CD4-positive, CD25-positive, alpha-beta regulatory T cell (primary cell): ENCODE measurements around the gene COQ8A. TPM values are rescaled to one million over a fixed set of nuclear protein-coding genes. Genes with fewer than 3 reads are reported as not detected.

Source experiments
- ATAC-seq, 2 donors: fragments of 150-1000 bp; cut with Tn5 transposase; one replicate each; pipeline ENCODE4 v1.10.0; 2021; ENCODE audit warnings: low read depth in 2 of 2, moderate number of reproducible peaks in 2 of 2, moderate library complexity in 1 of 2
- DNase-seq, 3 donors: peaks; one replicate each; pipeline versions ENCODE4 v3.0.0 to v3.0.0-alpha.2; 2012 to 2022; ENCODE audit warnings: mixed read lengths in 1 of 3
- H3K27ac ChIP-seq: one replicate; pipeline ENCODE4 v1.7.0; 2013; ENCODE audit warnings: mild to moderate bottlenecking, low read length; ENCODE audit not compliant: insufficient read depth, poor library complexity, severe bottlenecking
- H3K27me3 ChIP-seq: one replicate; pipeline ENCODE4 v1.7.0; 2013; ENCODE audit warnings: low read length; ENCODE audit not compliant: control insufficient read depth, insufficient read depth
- H3K36me3 ChIP-seq: one replicate; pipeline ENCODE4 v1.7.0; 2013; ENCODE audit warnings: mild to moderate bottlenecking, low read length, moderate library complexity; ENCODE audit not compliant: control insufficient read depth, insufficient read depth
- H3K4me1 ChIP-seq: 2 replicates; pipeline ENCODE4 v1.7.0; 2013; ENCODE audit warnings: mild to moderate bottlenecking, low read length; ENCODE audit not compliant: insufficient read depth, control insufficient read depth, poor library complexity, severe bottlenecking
- H3K4me3 ChIP-seq: one replicate; pipeline ENCODE4 v1.7.0; 2013; ENCODE audit warnings: low read depth, mild to moderate bottlenecking, low read length, moderate library complexity
- H3K9me3 ChIP-seq, 2 experiments: 1 replicate in 1 of 2; 2 replicates in 1 of 2; pipeline ENCODE4 v1.7.0; 2013; ENCODE audit warnings: low read length in 2 of 2, mild to moderate bottlenecking in 1 of 2, moderate library complexity in 1 of 2; ENCODE audit not compliant: control insufficient read depth in 2 of 2
- H3K27ac Mint-ChIP-seq, 3 donors: one replicate each; pipeline ENCODE4 v1.8.0; 2020 to 2022; ENCODE audit warnings: mild to moderate bottlenecking in 3 of 3, mixed read lengths in 3 of 3, moderate library complexity in 2 of 3
- H3K27me3 Mint-ChIP-seq: one replicate; pipeline ENCODE4 v1.8.0; 2022; ENCODE audit warnings: mild to moderate bottlenecking, mixed read lengths
- H3K36me3 Mint-ChIP-seq: one replicate; pipeline ENCODE4 v1.8.0; 2020; ENCODE audit warnings: mixed read lengths
- H3K4me1 Mint-ChIP-seq, 4 donors: one replicate each; pipeline ENCODE4 v1.8.0; 2020 to 2022; ENCODE audit warnings: mixed read lengths in 4 of 4, mild to moderate bottlenecking in 1 of 4
- H3K4me3 Mint-ChIP-seq, 4 donors: one replicate each; pipeline ENCODE4 v1.8.0; 2020 to 2022; ENCODE audit warnings: mild to moderate bottlenecking in 4 of 4, mixed read lengths in 4 of 4, moderate library complexity in 3 of 4
- H3K9me3 Mint-ChIP-seq, 7 donors: one replicate each; pipeline ENCODE4 v1.8.0; 2020 to 2022; ENCODE audit warnings: mixed read lengths in 7 of 7, mild to moderate bottlenecking in 3 of 7, moderate library complexity in 2 of 7
- polyA plus RNA-seq, 4 donors: library from polyadenylated mRNA; unstranded; fragments of 300-500 nt; fragmentation: Illumina TruSeq; gene quantifications; one replicate each; pipeline ENCODE4 v1.2.3, GENCODE V29; 2021
- total RNA-seq: library from RNA; stranded (reverse); gene quantifications from one replicate; pipeline ENCODE4 v1.2.3, GENCODE V29; 2022

COQ8A gene
- total and polyA plus RNA-seq, 5 donors from 2014 or later = 44.1 to 60.1 (median 54.4) TPM

- no peak for ATAC-seq
- Histone ChIP-seq H3K9me3 (no peaks in the 10 kb centered on the region), H3K27ac (no peak overlapping the region), H3K4me1 (peaks cover 6% of the 10 kb centered on the region), H3K27me3 (no peaks in the 10 kb centered on the region), H3K4me3 (no peak overlapping the region), H3K36me3 (peaks cover 15% of the 10 kb centered on the region)
- no peaks in the 10 kb centered on the region for H3K27me3 Mint-ChIP-seq
- H3K4me1 Mint-ChIP-seq = peaks cover 5 to 44% (median 26%) of the 10 kb centered on the region in 4 donors
- DNase-seq = no peak
- H3K27ac Mint-ChIP-seq = peak overlapping the region in 1 of 3 donors; percentile 29
- no peak overlapping the region for H3K4me3 Mint-ChIP-seq
- peaks cover 11% of the 10 kb centered on the region for H3K36me3 Mint-ChIP-seq
- peaks cover 0 to 2% (median 0%) of the 10 kb centered on the region in 7 donors for H3K9me3 Mint-ChIP-seq
Observed at GRCh38 chr1:226960944-226961765, 21.1 kb downstream of the COQ8A start.

- Mint-ChIP-seq H3K27me3 (no peaks in the 10 kb centered on the region), H3K4me1 (peaks cover 10 to 44% (median 26%) of the 10 kb centered on the region in 4 donors), H3K9me3 (peaks cover 0 to 2% (median 0%) of the 10 kb centered on the region in 7 donors), H3K4me3 (no peak overlapping the region), H3K27ac (no peak overlapping the region), H3K36me3 (peaks cover 20% of the 10 kb centered on the region)
- Histone ChIP-seq H3K4me1 (peaks cover 6% of the 10 kb centered on the region), H3K4me3 (no peak overlapping the region), H3K27ac (no peak overlapping the region), H3K27me3 (no peaks in the 10 kb centered on the region), H3K36me3 (peaks cover 20% of the 10 kb centered on the region), H3K9me3 (no peaks in the 10 kb centered on the region)
- ATAC-seq = no peak
- no peak for DNase-seq
Observed at GRCh38 chr1:226962421-226963391, 22.6 kb downstream of the COQ8A start.

- Mint-ChIP-seq H3K27ac (peak overlapping the region in 2 of 3 donors; percentile 15 to 60), H3K9me3 (peaks cover 0 to 2% (median 0%) of the 10 kb centered on the region in 7 donors), H3K36me3 (peaks cover 30% of the 10 kb centered on the region), H3K27me3 (no peaks in the 10 kb centered on the region), H3K4me3 (peak overlapping the region in 1 of 4 donors; percentile 22), H3K4me1 (peaks cover 10 to 38% (median 17%) of the 10 kb centered on the region in 4 donors)
- Histone ChIP-seq H3K4me1 (peaks cover under 1% of the 10 kb centered on the region), H3K4me3 (no peak overlapping the region), H3K36me3 (peaks cover 20% of the 10 kb centered on the region), H3K9me3 (no peaks in the 10 kb centered on the region), H3K27ac (no peak overlapping the region), H3K27me3 (no peaks in the 10 kb centered on the region)
- ATAC-seq (no peak), DNase-seq (peak in 1 of 3 donors; percentile 29)
Observed at GRCh38 chr1:226964068-226964425, 24.0 kb downstream of the COQ8A start.

DNA sequence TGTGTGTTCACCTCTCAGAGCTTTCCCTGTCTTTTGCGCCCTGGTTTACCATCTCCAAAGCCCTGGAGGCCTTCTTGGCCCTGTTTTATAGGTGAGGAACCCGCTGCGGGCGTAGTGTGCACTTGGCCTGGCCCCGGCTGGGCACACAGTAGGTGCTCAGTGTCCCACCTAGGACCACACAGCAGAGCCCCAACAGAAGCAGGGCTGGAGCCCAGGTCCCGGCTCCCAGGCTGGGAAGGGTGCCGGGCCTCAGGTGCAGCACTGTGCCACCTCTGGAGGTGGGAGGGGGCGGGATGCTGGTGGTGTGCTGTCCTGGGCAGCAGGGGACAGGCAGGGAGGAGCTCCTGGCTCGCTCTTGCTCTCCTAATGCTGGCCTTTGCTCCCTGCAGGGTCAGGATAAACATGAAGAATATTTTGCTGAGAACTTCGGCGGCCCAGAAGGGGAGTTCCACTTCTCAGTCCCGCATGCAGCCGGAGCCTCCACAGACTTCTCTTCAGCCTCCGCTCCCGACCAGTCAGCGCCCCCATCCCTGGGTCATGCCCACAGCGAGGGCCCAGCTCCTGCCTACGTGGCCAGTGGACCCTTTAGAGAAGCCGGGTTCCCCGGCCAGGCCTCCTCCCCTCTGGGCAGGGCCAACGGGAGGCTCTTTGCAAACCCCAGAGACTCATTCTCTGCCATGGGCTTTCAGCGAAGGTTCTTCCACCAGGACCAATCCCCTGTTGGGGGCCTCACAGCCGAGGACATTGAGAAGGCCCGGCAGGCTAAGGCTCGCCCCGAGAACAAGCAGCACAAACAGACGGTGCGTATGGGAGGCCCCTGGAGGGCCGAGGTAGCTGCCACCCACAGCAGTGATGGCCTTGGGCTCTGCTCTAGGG is 24.8 kb downstream of the COQ8A start:
- peaks cover 24% of the 10 kb centered on the region for H3K36me3 ChIP-seq
- no peak for ATAC-seq
- H3K9me3 ChIP-seq = no peaks in the 10 kb centered on the region
- Mint-ChIP-seq H3K4me1 (peaks cover 6 to 30% (median 13%) of the 10 kb centered on the region in 4 donors), H3K9me3 (peaks cover 0 to 3% (median 0%) of the 10 kb centered on the region in 7 donors), H3K4me3 (no peak overlapping the region), H3K27ac (peak overlapping the region in 1 of 3 donors; percentile 15), H3K27me3 (no peaks in the 10 kb centered on the region), H3K36me3 (peaks cover 38% of the 10 kb centered on the region)
- H3K27ac ChIP-seq = no peak overlapping the region
- H3K4me3 ChIP-seq = no peak overlapping the region
- no peaks in the 10 kb centered on the region for H3K27me3 ChIP-seq
- no peak for DNase-seq
- H3K4me1 ChIP-seq = no peaks in the 10 kb centered on the region

GRCh38 chr1:226965581-226966440 is 25.7 kb downstream of the COQ8A start:
- Mint-ChIP-seq H3K27me3 (no peaks in the 10 kb centered on the region), H3K4me1 (peaks cover 6 to 27% (median 13%) of the 10 kb centered on the region in 4 donors), H3K36me3 (peaks cover 45% of the 10 kb centered on the region), H3K4me3 (no peak overlapping the region), H3K9me3 (peaks cover 0 to 3% (median 0%) of the 10 kb centered on the region in 7 donors), H3K27ac (no peak overlapping the region)
- Histone ChIP-seq H3K9me3 (no peaks in the 10 kb centered on the region), H3K27ac (no peak overlapping the region), H3K4me3 (no peak overlapping the region), H3K36me3 (peaks cover 34% of the 10 kb centered on the region), H3K27me3 (no peaks in the 10 kb centered on the region), H3K4me1 (no peaks in the 10 kb centered on the region)
- ATAC-seq = no peak
- DNase-seq = no peak

DNA sequence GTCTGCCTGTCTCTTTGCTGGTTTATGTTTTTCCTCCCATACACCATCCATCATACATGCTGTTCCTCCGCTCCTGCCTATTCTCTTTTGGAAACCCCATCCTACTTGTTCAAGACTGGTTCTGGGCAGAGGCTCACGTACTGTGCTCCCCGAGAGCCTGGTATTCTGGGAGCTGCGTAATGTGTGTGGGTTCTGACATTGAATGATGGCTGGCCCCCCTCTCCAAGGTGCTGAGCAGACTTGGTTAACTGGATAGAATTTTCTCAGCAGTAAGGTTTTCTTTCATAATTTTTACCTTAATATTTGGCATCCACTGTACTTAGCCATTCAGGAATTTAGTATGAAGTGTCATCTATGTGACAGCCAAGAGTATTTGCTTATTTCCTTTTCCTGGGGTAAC is 26.6 kb downstream of the COQ8A start:
- DNase-seq = no peak
- Mint-ChIP-seq H3K4me3 (no peak overlapping the region), H3K27me3 (no peaks in the 10 kb centered on the region), H3K4me1 (peaks cover 6 to 26% (median 14%) of the 10 kb centered on the region in 4 donors), H3K27ac (no peak overlapping the region), H3K36me3 (peaks cover 48% of the 10 kb centered on the region), H3K9me3 (peaks cover 0 to 5% (median 2%) of the 10 kb centered on the region in 7 donors)
- Histone ChIP-seq H3K27ac (no peak overlapping the region), H3K27me3 (no peaks in the 10 kb centered on the region), H3K9me3 (peaks cover 2 to 4% of the 10 kb centered on the region in 2 experiments), H3K4me1 (no peaks in the 10 kb centered on the region), H3K4me3 (no peak overlapping the region), H3K36me3 (peaks cover 34% of the 10 kb centered on the region)
- no peak for ATAC-seq
